GM18519 (cell line): ENCODE measurements around the gene CELF5.
A peak's percentile ranks its signal among the peaks of the same experiment; 100 is the strongest.

Experiments
- ATAC-seq: cut with Tn5 transposase; IDR thresholded peaks from one replicate; pipeline ENCODE4 v1.9.1; 2021; ENCODE audit warnings: mild to moderate bottlenecking, moderate library complexity; ENCODE audit not compliant: unreplicated experiment, low FRiP score

Gene CELF5

GRCh38 chr19:3224346-3225168 is at the start of gene CELF5:
Gene CELF5, plus strand, starts transcription at chr19:3224661. Its CDS starts 79 bp downstream, at chr19:3224740.
- no peak for ATAC-seq

- no peak for ATAC-seq
These were observed 48.4 kb upstream of the CELF5 start for GRCh38 chr19:3175781-3176714.

GRCh38 chr19:3176715-3177501 is 47.6 kb upstream of the CELF5 start:
- ATAC-seq: no peak

- ATAC-seq: no peak
These were observed 46.0 kb upstream of the CELF5 start, which contains the start of gene S1PR4 for GRCh38 chr19:3178377-3178972. Gene S1PR4, plus strand, starts transcription at chr19:3178769. Its CDS starts 24 bp downstream, at chr19:3178793.

GRCh38 chr19:3178973-3179738 is 45.3 kb upstream of the CELF5 start:
- no peak for ATAC-seq

GRCh38 chr19:3179739-3180293 is 44.6 kb upstream of the CELF5 start:
- no peak for ATAC-seq

GRCh38 chr19:3183721-3184641 is 40.5 kb upstream of the CELF5 start:
- no peak for ATAC-seq

- peak; percentile 6 for ATAC-seq
These were observed 39.5 kb upstream of the CELF5 start for GRCh38 chr19:3184847-3185460.

- peak; percentile 50 for ATAC-seq
These were observed 38.9 kb upstream of the CELF5 start, which contains the start of gene NCLN for GRCh38 chr19:3185461-3186159. Gene NCLN, plus strand, starts transcription at chr19:3185930. Its CDS starts 101 bp downstream, at chr19:3186031.

- no peak for ATAC-seq
These were observed 38.2 kb upstream of the CELF5 start for GRCh38 chr19:3186160-3186688.

- no peak for ATAC-seq
These were observed 37.4 kb upstream of the CELF5 start for GRCh38 chr19:3186891-3187661.

- ATAC-seq: no peak
These were observed 36.6 kb upstream of the CELF5 start for GRCh38 chr19:3187662-3188511.

GRCh38 chr19:3188627-3189596 is 35.5 kb upstream of the CELF5 start:
- no peak for ATAC-seq
